Cardiac fibroblast (primary cell): ENCODE results near the gene PCGF3.
"Not testable (repeated sequence)": the region's sequence is repeated elsewhere in the genome, so short reads cannot be mapped to it uniquely, and the experiment has no call there.

Experiments
- DNase-seq, 2 donors: peaks; one replicate each; pipeline versions ENCODE4 v3.0.0 to v3.0.0-alpha.2; 2010; ENCODE audit warnings: low read depth in 2 of 2
- H3K4me3 ChIP-seq, 2 donors: replicated peaks in 1 of 2; 1 replicate in 1 of 2; 2 replicates in 1 of 2; pipeline ENCODE4 v1.5.1; 2011; ENCODE audit warnings: low read depth in 2 of 2, low read length in 2 of 2, mild to moderate bottlenecking in 2 of 2, moderate library complexity in 1 of 2
- TF ChIP-seq, protein P1 (sequence below): IDR thresholded peaks from one replicate; pipeline ENCODE4 v1.5.1; 2011; ENCODE audit warnings: low read depth, mild to moderate bottlenecking, low read length, inconsistent platforms

PCGF3 gene

DNA sequence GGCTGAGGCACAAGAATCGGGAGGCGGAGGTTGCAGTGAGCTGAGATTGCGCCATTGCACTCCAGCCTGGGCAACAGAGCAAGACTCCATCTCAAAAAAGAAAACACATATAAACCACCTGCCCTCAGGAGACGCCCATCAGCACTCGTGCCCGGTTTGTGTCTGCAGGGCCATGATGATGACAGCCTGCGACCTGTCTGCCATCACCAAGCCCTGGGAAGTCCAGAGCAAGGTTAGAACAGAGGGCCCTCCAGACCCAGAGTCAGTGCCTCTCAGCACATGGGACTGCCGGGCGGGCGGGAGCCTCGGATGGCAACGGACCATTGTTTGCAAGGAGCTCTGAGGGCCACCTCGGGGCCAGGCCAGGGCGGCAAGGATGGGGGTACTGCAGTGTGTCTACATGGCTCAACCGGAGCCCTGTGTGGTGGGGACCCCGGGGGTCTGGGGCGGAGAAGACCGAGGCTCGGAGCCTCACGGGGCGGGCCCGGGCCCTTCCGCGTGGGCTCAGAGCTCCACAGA is 40.9 kb upstream of the PCGF3 start:
- no peak for DNase-seq
- TF ChIP-seq, protein P1, sequence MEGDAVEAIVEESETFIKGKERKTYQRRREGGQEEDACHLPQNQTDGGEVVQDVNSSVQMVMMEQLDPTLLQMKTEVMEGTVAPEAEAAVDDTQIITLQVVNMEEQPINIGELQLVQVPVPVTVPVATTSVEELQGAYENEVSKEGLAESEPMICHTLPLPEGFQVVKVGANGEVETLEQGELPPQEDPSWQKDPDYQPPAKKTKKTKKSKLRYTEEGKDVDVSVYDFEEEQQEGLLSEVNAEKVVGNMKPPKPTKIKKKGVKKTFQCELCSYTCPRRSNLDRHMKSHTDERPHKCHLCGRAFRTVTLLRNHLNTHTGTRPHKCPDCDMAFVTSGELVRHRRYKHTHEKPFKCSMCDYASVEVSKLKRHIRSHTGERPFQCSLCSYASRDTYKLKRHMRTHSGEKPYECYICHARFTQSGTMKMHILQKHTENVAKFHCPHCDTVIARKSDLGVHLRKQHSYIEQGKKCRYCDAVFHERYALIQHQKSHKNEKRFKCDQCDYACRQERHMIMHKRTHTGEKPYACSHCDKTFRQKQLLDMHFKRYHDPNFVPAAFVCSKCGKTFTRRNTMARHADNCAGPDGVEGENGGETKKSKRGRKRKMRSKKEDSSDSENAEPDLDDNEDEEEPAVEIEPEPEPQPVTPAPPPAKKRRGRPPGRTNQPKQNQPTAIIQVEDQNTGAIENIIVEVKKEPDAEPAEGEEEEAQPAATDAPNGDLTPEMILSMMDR = no peak
- no peak overlapping the region for H3K4me3 ChIP-seq

DNA sequence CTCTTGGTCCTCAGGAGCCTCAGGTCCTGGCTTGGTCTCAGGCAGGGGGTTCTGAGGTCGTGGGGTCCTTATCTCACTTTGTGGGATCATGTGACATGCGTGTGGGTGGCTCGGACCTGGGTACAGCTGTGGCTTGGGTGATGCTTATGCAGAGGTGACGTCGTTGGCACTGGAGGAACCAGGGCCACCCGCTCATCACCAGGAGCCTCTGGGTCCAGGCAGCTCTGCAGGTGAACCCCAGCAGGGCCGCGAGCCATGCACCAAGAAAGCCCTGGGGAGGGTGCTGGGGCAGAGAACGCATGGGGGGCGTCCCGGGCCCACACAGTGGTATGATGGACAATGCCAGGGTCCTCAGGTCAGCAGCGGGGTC is 40.3 kb upstream of the PCGF3 start:
- no peak overlapping the region for H3K4me3 ChIP-seq
- TF ChIP-seq, protein P1 = no peak
- no peak for DNase-seq

DNA sequence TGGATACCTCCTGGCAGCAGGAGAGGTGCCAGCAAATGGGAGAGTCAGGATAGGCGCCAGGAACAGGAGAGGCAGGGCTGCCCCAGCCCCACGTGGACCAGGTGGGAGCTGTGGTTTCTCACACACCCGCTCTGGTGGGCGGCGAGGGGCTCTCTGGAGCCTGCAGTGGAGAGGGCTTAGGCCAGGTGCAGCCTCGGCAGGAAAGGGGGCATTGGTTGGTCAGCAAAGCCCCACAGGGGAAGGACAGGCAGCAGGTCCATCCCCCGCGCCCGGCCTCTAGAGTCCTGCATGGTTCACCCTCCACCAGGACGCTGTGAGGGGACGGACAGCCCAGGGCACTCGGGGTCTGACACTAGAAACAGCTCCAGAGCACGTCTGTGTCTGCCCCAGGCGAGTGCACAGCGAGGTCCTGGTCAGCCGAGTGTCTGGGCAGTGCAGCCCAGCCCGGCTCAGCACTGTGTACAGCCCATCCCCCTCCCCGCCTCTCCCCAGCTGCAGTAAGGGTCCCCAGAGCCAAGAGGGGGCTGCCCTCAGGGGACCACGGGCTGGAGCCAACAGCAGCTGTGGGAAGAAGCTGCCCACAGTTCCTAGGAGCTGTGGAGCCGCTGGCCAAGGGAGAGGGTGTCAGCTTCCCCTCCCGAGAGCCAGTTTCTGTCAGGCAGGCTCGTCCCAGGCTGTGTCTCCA is 39.7 kb upstream of the PCGF3 start:
- TF ChIP-seq, protein P1 = no peak
- no peak for DNase-seq
- no peak overlapping the region for H3K4me3 ChIP-seq

DNA sequence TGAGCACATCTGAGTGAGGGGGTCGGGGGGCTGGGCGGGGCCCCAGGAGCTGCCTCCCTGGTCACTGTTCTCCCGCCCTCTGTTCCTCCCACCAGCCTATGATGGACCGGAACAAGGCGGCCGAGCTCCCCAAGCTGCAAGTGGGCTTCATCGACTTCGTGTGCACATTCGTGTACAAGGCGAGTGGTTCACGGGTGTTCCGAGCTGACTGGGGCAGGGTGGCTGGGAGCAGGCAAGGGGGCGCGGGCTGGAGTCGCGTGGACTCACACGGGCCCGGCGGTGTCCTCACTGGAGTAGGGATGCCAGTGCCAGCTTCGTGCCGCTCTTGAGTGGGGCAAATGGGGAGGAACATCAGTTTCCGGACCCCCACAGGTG is 39.2 kb upstream of the PCGF3 start:
- H3K4me3 ChIP-seq = no peak overlapping the region
- TF ChIP-seq, protein P1 = no peak
- DNase-seq = no peak

DNA sequence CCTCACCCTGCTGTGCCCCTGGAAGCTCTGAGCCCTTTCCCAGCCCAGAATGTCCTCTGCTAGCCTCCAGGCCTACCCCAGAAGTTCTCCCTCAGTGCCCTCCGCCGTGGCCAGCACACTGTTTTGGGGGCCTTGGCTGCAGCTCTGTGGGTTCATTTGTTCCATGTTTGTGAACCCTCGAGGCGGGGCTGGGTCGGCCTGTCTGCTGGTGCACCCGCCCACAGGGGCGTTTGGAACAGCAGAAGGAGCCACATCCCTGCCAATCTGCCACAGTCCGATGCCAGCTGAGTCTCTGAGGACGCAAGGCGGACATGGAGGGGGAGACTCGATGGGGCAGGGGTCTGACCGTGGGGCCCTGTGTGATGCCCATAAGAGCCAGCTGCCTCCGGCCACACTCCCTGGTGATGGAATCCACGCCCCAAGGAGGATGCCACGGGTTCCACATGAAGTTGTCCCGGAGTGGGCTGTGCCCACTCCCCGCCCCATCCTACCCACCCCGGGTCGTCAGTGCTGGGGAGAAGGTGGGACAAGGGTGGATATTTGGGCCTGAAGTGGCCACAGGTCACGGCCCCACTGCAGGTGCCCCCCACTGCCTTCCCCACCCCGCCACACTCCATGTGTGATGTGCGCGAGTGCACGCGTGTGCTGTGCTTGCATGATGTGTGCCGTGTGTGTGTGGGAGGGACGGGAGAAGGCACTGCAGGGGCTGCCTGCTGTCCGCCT is 38.6 kb upstream of the PCGF3 start:
- H3K4me3 ChIP-seq = no peak overlapping the region
- no peak for DNase-seq
- TF ChIP-seq, protein P1 = no peak

DNA sequence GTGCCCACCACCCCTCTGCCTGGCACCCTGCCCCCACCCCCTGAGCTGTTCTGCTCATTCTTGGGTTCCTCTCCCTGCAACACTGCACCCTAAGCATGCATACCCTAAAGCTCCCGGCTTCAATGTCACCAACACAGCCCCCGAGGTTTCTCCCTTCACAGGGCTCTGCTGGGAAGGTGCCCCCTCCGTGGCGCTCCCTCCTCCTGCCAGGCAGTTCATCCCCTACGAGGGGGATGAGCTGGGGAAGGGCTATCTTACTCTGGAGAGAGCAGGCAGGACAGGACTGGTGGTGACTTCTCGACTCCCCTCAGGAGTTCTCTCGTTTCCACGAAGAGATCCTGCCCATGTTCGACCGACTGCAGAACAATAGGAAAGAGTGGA is 38.1 kb upstream of the PCGF3 start:
- TF ChIP-seq, protein P1 = no peak
- no peak for DNase-seq
- H3K4me3 ChIP-seq = no peak overlapping the region

GRCh38 chr4:668219-668618 is 37.4 kb upstream of the PCGF3 start:
- H3K4me3 ChIP-seq, DNase-seq: not testable (repeated sequence)

DNA sequence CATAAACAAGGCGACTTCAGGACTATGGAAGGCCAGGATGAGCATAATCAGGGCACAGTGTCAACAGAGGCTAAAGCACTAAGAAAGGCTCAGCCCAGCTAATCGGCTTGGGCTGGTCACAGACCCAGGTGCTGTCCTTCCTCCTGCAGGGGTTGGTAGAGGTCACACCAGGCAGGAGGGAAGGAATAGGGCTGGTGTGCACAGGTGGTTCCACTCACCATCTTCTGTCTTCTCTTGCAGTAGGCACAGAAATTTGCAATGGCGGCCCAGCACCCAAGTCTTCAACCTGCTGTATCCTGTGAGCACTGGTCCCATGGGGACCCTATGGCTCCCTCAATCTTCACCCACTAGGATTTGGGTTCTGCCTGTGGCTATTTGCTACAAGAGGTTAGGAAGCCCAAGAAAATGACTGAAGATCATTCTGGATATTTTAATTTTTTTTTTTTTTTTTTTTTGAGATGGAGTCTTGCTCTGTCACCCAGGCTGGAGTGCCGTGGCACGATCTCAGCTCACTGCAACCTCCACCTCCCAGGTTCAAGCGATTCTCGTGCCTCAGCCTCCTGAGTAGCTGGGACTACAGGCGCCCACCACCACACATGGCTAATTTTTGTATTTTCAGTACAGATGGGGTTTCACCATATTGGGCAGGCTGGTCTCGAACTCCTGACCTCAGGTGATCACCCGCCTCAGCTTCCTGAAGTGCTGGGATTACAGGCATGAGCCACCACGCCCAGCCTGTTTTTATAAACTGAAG is 35.6 kb upstream of the PCGF3 start:
- not testable (repeated sequence) for DNase-seq, H3K4me3 ChIP-seq
